GM19035 (cell line): ENCODE measurements around the gene RERE.
"Not testable (repeated sequence)": the region's sequence is repeated elsewhere in the genome, so short reads cannot be mapped to it uniquely, and the experiment has no call there.

Source experiments
- ATAC-seq: cut with Tn5 transposase; IDR thresholded peaks from one replicate; pipeline ENCODE4 v1.9.1; 2021; ENCODE audit not compliant: unreplicated experiment

Gene RERE

GRCh38 chr1:8753736-8754135 is 63.7 kb downstream of the RERE start:
- ATAC-seq: no peak

- ATAC-seq: no peak
Observed at GRCh38 chr1:8752921-8753713, 64.3 kb downstream of the RERE start.

DNA sequence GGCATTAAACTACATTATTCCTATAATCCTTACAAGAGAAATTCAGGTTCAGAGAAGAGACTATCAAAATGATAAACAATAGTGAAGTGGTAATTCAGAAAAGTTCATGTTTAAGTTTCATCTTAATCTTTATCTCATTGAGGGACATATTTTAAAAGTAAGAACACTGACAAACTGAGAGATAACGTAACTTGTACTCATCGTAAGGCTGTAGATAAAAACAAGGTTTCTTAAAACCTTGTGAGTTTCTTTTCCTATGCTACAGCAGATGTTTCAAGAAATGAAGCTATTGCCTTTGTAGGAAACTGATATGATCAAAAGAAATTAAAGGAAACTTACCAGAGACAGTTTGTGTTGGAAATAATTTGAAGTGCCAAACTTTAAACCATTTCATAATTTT is 65.0 kb downstream of the RERE start:
- no peak for ATAC-seq

GRCh38 chr1:8751984-8752383 is 65.5 kb downstream of the RERE start:
- ATAC-seq: no peak

DNA sequence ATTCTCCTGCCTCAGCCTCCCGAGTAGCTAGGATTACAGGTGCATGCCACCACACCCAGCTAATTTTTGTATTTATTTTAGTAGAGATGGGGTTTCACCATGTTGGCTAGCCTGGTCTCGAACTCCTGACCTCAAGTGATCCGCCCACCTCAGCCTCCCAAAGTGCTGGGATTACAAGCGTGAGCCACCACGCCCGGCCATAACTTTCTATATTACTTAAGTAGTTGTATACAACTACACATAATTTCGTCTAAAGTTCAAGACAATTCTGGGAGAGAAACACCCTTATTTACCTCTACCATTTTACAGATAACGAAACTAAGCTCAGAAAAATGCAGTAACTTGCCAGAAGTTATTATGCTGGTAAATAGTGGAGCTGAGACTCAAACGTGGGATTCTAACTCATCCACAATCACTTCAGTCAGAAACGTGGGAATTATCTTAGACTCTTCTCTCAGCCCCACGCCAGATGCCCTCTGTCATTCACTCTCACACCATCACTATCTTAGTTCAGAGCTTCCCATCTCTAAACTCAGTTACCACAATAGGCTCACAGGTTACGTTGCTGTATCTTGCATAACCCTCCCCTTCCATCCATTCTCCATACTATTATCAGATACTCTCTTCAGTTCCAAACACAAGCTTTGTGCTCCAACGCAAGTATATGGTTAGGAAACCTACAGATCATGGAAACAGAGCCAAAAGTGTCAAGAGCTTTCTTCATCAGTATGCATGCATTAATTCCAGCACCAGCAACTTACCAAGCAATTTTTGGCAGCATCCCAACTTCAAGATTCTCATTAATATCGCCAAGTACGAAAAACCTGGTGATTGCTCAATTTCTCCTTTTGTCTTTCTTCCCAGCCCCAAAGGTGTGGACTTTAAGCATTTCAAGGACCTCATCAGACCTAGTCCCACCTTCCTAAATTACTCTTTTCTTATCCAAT is 69.3 kb downstream of the RERE start:
- no peak for ATAC-seq

DNA sequence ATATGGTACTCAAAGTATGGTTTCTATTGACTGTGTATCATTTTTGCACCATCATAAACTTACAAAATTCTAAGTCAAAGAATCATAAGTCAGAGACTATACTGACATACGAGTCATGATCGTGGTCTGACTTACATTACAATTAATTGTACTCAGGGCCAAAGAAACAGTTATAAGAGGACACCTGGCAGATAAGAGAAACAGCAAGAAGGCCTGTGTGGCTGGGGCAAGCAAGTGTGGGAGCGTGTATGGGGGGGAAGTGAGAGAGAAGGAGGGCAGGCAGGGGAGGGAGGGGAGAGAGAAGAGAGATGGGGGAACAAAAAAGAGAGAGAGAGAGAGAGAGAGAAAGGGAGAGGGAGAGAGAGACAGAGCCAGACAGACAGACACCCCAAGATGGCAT is 70.9 kb downstream of the RERE start:
- ATAC-seq: no peak

DNA sequence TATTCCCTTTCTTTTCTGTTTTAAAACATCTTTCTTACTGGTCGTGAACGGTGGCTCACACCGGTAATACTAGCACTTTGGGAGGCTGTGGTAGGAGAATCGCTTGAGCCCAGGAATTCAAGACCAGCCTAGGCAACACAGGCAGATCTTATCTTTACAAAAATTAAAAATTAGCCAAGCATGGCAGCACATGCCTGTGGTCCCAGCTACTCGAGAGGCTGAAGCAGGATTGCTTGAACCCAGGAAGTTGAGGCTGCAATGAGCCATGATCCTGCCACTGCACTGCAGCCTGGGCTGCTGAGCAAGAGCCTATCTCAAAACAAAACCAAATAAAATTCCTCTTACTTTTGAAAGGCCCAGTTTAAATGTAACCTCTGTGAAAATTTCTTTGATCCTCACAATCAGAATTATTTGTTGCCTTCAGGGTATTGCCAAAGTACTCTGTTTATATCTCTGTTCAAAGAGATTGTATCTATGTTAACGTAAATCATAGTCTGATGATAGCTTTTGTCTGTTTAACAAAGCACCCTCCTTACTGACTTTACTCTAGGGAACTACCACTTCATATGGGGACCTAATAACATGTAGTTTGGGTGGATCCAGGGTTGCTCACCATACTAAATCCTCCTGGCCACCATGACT is 71.6 kb downstream of the RERE start:
- ATAC-seq: no peak

DNA sequence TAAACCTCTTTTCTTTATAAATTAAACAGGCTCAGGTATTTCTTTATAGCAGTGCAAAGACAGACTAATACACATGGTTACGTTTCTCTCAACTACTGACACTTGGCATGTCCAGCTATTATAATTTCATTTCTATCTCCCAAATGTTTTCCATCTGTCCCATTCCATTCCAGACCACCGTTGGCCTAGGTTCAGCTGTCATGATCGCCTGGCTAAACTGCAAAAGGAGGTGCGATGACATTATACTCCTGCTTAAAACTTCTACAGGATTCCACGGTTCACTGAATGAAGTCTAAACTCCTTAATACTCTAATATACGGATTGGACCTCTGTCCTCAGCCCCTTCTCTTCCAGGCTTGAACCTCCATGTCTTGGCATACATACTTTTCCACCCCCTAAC is 72.1 kb downstream of the RERE start:
- no peak for ATAC-seq

DNA sequence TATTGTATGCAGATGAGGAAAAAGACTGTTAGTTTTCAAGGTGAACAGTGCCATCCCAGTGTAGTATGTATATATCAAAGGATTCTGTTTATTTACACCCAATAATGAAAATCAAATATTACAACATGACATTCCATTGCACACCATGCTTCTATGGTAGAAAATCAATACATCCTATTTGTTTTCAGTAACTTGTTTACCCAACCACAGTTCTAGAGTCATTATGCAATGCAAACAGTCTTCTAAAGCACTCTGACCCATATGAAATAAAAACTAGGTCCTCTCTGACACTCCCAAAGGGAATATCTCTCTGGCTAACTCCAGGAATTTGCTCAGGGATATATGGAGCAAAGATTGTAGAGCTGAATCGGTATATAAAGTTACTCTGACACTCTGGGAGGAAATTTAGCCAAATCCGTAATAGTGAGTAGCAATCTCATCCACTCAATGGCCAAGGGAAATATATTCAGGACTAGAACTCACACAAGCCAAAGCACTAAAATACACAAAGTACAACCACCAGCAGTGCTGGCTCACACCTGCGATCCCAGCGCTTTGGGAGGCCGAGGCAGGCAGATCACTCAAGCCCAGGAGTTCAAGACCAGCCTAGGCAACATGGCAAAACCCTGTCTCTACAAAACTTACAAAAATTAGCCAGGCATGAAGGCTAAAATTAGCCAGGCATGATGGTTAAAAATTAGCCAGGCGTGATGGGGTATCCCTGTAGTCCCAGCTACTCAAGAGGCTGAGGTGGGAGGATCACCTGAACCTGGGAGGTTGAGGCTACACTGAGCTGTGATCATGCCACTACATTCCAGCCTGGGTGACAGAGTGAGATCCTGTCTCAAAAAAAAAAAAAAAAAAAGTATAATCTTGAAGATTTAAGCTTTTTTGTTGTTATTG is 75.2 kb downstream of the RERE start:
- no peak for ATAC-seq

- no peak for ATAC-seq
Observed at GRCh38 chr1:8740034-8740449, 77.4 kb downstream of the RERE start.

DNA sequence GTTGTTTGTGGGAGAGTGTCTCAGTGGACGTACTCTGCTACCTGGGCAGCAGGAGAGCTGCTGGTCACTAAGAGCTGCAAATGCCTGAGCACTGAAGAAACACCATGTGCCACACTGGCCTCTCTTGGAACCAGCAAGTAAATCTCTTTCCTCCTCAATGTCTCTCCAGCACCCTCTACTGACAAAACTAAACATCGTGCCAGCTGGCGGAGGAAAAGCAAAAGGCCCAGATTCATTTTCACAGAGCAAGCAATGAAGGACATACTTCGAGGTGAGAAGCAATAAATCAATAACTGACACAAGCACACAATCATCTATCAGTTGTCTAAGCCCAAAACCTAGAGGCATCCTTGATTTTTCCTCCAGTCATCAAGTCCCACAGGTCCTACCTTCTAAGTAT is 78.1 kb downstream of the RERE start:
- no peak for ATAC-seq

GRCh38 chr1:8736927-8737326 is 80.5 kb downstream of the RERE start:
- ATAC-seq: no peak

- no peak for ATAC-seq
Observed at GRCh38 chr1:8733484-8733883, 84.0 kb downstream of the RERE start.

DNA sequence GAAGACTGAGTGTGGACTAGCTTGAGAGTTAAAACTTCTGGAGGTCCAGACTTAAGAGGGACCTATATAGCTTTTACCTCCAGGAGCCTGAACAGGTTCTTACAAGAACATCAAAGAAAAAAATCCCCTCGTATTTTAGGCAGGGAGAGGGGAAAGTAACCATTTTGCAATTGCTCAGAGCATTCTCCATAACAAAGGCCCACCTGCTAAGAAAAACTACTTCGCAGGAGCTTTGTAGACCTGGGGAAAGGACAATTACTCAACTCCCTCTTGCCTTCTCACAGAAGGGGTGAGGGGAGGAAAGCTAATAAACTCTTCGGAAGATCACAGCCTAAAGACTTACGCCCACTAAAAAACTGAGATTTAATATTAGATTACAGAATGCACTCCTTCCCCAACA is 86.3 kb downstream of the RERE start:
- ATAC-seq: no peak

DNA sequence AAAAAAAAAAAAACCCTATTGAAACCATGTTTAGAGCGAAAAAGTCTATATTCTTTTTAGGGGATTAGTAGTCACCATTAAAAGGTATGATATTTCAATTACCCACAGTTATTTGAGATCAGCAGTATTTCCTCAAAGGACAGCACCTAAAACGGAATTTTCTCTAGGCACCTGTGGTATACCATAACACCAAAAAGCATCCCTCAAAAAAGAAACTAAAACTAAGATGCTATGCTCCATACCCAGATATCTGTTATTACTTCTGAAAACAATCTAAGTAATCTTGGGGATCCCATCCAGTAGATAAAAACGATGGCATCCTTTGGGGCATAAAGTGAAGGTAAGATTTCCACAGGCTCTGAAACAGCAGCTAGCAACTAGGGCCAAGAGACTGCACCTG is 89.0 kb downstream of the RERE start:
- no peak for ATAC-seq

DNA sequence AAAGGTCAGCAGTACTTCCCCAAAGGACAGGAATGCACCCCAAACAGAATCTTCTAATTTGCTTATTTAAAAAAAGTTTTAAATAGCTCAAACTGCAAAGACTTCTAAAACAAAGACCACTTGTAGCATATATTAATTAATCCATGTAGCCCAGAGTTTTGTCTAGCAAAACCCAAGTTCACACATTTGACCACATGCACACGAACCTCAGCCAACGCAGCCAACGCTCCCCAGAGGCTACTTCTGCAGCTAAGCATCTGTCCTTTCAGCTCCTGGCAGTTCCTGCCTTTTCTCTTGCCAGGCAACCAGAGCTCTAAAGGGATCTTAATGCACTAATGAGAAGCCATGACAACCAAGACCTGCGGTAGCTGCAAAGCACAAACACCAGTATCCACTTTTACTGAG is 89.6 kb downstream of the RERE start:
- ATAC-seq: no peak

GRCh38 chr1:8727316-8727715 is 90.1 kb downstream of the RERE start:
- ATAC-seq: not testable (repeated sequence)

DNA sequence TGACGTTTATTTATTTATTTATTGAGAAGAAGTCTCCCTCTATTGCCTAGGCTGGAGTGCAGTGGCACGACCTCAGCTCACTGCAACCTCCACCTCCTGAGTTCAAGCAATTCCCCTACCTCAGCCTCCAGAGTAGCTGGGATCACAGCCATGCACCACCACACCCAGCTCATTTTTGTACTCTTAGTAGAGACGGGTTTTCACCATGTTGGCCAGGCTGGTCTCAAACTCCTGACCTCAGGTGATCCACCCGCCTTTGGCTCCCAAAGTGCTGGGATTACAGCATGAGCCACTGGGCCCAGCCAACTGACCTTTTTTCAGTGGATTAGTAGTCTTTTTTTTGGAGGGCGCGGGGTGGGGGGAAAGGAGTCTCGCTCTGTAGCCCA is 90.6 kb downstream of the RERE start:
- ATAC-seq: not testable (repeated sequence)

GRCh38 chr1:8723010-8723409 is 94.4 kb downstream of the RERE start:
- ATAC-seq: no peak

- ATAC-seq: no peak
Observed at GRCh38 chr1:8722366-8722765, 95.1 kb downstream of the RERE start.
